ENCODE results near the gene FOXN1.
A peak's percentile ranks its signal among the peaks of the same experiment; 100 is the strongest.

FOXN1 gene

DNA sequence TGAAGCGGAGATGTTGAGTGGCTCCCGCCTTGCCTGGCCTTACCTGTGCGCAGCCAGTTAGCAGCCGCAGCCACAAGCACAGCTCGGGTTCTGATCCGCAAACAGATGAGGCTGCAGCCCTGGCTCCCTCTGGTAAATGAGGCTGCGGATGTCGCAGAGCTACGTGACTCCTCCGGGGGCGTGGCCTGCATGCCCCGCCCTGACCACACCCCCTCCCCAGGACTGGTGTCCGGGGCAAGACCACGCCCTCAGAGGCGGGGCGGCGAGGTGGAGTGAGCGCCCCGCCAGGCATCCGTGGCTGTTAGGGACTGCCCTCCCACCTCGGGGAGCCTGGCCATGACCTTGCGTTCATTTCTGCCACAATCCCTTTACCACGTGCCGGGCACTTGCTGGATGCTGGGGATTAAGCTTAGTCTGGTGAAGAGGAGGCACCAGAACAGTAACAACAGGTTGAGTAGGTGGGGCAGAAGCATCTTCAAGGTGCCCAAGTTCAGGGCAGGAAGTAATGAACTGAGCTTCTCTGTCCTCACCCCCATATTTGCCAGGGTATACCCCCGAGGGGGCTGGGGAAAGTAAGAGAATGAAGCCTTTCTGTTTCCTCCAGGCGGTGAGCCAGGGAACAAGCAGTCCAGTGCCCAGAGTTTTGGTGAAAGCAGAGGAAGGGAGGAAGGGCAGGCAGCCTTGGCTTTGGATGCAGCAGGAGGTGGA lies 70.8 kb downstream of the FOXN1 start, which contains the start of gene ALDOC:
TSS of gene ALDOC (minus strand) at position 138 of the 708 bp plus-strand sequence. CDS start 1,363 bp downstream, outside the sequence.
- DNase-seq: peak; percentile 74

DNA sequence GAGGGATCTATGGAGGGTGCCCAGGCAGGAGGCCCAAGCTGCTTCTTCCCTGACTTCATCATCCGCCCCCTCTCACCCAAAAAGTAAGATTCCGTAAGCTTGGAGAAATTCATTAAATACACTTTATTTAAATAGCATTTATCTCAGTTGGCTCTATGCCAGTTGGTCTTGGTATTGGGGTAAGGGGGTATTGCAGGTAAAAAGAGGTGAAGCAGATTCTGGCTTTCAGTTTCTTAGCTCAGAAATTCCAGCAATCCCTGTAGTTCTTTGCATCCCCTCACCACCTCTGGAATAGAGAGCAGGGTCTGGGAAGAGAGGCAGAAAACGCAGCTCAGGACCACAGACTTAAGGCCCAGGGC lies 71.3 kb downstream of the FOXN1 start:
- no peak for DNase-seq

DNA sequence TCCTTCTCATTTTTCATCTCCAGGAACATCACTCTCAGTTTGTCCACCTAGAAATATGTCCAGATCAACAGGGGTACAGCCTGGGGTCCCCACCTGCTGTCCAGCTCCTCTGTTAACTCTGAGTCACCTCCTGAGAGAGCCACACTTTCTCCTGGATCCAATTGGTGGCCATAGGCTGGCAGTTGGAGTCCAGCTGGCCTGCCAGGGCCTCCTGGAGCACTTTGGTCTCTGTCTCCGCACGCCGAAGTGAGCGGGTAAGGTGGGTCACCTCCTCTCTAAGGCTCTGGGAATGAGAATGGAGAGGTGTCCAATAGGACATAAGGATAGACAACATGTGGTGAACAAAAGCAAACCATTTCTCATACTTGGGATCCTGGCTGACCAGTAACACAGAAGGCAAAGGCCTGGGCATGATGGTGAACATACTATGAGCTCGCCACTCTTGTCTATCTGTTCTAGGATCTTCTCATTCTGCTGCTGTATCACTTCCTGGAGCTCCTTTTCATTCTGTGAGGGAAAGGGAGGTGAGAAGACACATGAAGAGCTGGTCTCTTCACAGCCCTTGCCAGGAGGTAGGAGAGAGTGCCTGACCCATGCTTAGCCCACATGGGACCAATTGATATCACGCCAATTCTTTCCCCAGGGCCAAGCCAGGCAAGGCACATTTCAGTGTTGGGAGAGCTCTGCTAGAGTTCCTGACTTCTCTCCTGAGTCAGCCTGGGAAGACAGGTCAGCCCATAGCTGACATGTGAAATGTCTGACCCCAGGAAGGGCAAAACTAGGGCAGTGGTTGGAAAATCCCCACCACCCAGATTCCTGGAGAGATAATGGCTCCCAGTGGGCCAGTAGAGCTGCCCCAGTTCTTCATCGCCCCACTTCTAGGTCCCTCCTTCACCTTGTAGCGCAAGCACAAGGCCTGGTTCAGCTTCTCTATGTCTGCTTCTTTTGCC lies 72.4 kb downstream of the FOXN1 start:
- DNase-seq: no peak

DNA sequence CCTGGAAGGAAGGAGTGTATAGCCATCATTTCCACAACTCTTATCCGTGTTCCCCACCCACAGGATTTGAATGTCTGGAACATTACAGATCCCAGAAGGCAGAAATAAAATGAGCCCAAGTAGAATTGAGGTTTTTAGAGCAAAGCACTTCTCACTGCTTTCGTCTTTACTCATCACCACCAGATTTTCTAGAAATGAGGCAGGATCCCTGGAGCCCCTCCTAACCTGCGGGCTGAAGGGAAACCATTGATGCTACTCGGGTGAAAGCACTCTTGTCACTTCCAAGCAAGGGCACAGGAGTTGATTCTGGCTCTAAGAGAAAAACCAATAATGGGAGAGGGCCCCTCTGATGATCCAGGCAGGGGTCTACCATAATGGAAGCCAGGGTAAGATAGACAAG lies 73.4 kb downstream of the FOXN1 start:
- DNase-seq: no peak

GRCh38 chr17:28580959-28581358 lies 74.8 kb downstream of the FOXN1 start:
- no peak for DNase-seq

- DNase-seq: no peak
Observed at GRCh38 chr17:28582513-28582912, 76.4 kb downstream of the FOXN1 start.

DNA sequence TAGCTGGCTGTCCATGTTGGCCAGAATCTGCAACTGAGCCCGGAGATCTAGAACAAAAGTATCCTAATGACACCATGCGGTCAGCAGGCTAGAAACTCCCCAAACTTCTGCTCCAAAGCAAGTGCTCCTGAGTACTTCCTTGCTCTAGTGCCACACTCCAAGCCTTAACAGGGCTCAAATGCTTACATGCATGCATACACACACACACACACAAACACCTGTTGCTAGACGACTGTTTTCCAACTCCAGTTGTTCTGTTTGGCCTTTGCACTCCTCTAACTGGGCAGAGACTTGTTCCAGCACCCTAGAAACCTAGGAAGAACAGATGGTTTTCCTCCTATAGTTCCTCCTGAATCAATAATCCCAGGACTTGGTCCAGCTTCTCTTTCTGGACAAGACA lies 78.3 kb downstream of the FOXN1 start:
- DNase-seq: no peak

DNA sequence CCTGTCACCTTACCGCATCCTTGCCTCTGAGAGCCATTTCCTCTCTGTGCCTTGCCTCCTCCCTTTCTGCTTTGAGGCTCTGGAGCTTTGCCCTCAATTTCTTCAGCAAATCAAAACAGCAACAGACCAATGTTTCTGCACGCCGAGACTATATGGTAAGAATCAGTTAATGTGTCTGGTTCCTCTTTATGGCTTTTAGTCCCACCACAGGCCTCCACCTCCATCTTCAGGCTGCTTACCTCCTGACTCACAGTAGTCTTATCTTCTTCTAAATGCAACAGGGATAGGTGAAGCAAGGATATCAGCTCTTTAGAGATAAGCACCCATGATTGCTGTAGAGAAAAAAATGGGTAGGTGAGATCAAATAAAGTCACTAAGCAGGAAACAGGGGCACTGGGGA lies 79.7 kb downstream of the FOXN1 start:
- no peak for DNase-seq

All from GDM1 (cell line).